Femur (tissue), 1 donor: ENCODE measurements around the gene KLHL22.
"Not testable (repeated sequence)": the region's sequence is repeated elsewhere in the genome, so short reads cannot be mapped to it uniquely, and the experiment has no call there.

ENCODE experiments used
- DNase-seq: peaks from one replicate; pipeline ENCODE4 v3.0.0-alpha.2; 2017

KLHL22 gene

DNA sequence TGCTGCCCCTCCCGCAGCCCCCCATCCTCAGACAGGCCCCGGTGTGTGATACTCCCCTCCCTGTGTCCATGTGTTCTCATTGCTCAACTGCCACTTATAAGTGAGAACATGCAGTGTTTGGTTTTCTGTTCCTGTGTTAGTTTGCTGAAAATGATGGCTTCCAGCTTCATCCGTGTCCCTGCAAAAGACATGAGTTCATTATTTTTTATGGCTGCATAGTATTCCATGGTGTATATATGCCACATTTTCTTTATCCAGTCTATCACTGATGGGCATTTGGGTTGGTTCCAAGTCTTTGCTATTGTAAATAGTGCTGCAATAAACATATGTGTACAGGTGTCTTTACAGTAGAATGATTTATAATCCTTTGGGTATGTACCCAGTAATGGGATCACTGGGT lies 80.4 kb downstream of the KLHL22 start:
- DNase-seq = not testable (repeated sequence)

DNA sequence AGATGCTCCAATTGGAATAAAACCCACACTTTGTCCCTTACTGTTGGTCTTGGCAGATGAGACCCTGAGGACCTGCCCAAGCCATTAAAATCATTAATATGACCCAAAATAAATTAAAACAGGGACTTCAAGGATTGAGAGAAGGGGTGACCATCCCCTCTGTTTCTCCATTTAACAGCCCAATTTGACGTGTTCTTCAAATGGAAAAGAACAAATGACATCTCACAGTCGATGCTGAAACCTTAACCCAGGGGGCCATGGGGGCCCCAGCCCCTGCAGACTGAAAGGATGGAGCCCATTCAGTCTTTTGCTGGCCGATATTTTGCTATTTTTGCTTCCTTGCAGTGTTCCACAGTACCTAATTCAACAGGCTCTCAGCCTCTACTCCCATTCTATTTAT lies 81.1 kb downstream of the KLHL22 start:
- DNase-seq = no peak

DNA sequence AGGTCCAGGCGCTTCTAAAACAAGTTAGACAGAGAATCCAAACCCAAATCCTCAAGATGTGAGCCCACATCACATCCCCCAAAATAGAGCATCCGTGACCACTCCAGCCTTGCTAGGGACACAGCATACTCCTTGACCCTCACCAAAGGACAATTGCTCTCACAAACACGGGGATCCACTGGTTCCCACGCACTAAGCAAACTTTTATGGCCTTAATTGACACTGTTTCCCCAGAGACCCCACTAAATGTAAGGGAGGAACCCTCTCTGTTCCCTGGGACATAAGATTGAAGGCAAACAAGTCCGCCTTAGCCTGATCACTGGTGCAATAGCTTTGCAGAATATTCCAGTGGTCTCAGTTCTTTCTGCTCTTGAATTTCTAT lies 81.5 kb downstream of the KLHL22 start:
- no peak for DNase-seq

DNA sequence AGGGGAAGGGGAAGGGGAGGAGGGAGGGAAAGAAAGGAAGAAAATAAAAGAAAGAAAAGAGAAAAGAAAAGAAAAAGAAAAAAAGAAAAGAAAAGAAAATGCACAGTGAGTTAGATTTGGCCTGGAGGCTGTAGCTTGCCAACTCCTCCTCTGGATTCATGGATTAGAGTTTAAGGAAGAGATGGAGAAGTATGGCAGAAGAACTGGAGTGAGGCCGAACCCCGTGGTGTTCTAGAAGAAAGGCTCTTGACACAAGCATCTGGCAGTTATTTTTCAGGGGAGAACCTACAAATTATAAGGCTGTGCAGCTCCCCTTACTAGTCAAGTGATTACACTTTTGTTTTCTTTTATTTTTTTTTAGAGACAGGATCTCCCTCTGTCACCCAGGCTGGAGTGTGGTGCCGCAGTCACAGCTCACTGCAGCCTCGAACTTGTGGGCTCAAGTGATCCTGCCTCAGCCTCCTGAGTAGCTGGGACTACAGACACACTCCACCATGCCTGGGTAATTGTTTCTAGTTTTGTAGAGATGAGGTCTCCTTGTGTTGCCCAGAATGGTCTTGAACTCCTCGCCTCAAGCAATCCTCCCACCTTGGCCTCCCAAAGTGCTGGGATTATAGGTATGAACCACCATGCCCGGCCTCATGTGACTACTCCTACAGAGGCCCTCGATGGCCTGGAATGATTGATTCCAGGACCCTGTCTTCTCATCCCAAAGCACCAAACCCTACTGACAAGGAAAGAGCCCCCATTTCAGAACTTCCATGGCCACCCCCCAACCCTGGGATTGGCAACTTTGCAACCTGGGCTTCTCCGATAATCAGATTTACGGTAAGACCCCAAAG lies 82.2 kb downstream of the KLHL22 start:
- no peak for DNase-seq

DNA sequence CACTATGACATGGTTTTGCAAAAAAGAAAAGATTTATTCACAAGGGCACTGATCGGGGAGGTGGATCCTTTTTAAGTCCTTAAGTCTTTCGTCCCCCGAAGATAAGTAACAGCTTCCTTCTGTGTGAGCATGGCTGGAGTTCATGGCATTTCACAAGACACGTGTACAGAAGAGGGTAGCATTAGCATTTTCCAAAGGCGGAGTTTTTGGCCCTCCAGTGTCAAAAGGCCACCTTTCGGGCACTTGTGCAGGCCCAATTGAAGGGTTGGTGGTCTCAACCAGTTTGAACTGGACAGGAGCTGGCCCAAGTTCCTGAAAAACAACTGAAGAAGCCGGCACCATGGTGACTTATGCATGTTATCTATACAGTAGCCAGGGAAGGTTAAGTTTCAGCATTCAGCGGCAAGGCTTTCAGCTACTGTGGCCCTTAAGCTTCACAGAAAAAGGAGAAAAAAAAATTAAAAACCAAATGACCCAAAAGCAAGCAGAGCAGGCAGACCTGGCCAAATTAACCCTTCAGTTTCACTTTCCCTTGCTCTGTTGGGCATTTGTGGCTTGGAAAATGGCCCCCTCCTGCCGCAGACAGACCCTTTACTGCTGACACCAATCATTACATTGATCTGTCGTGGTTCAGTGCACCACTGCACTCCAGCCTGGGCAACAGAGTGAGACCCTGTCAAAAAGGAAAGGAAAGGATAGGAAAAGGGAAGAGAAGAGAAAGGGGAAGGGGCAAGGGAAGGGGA lies 83.0 kb downstream of the KLHL22 start:
- DNase-seq = no peak

DNA sequence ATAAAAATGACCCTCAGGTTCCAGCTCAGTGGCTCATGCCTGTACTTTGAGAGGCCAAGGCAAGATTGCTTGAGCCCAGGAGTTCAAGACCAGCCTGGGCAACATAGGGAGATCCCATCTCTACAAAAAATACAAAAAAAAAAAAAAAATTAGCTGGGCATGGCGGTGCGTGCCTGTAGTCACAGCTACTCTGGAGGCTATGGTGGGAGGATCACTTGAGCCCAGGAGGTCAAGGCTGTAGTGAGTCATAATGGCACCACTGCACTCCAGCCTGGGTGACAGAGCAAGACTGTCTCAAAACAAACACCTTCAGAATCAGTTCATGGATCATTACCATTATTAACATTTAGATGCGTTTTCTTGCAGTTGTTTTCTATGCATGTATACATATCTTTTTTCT lies 86.2 kb downstream of the KLHL22 start:
- not testable (repeated sequence) for DNase-seq

DNA sequence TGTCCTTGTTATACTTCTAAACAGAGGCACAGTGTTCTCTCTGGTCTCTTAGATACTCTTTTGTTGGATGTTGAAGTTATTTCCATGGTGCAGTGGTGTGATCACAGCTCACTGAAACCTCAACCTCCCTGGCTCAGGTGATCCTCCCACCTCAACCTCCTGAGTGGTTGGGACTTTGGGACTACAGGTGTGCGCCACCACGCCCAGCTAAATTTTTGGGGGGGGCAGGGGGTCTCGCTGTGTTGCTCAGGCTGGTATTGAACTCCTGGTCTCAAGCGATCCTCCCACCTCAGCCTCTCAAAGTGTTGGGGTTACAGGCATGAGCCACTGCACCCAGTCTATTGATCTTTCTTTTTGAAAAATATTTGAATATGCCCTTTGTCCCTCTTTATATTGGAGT lies 86.7 kb downstream of the KLHL22 start:
- DNase-seq = no peak

DNA sequence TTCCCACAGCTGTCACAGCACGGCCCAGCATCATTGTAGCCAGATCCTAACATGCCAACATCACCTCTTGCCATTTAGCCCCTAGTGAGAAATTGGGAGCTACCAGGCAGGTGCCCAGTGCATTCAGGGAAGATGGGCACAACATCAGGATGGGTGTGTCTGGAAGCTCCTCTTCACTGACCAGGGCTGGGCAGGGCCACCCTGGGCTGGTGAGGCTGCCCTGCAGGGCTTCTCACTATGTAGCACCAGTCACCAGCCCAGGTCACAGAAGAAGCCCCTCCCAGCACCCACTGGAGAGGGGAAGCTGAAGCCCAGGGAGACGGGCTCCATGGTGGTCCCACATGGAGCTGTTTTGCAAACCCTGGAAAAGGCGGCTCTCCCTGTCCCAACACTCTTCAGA lies 87.8 kb downstream of the KLHL22 start:
- no peak for DNase-seq

DNA sequence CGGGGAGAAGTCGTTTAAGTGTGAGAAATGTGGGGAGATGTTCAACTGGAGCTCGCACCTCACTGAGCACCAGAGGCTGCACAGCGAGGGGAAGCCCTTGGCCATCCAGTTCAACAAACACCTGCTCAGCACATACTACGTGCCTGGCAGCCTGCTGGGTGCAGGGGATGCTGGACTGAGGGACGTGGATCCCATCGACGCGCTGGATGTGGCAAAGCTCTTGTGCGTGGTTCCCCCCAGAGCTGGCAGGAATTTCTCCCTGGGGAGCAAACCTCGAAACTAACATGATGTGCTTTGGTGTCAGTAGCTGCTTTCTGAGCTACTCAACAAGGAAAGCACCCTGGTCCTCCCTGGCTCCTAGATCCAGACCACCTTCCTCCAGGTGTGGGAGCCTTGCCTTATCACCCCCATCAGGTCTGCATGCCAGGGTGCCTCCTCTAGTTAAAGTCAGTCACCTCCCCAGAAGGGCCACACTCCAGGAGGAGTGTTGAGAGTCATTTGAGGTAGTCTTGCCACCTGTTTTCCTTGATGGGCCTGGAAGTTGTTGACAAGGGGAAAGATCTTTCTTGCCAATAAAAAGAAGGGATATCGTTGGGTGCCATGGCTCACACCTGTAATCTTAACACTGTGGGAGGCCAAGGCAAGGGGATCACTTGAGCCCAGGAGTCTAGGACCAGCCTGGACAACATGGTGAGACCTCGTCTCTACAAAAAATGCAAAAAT lies 88.7 kb downstream of the KLHL22 start:
- no peak for DNase-seq

DNA sequence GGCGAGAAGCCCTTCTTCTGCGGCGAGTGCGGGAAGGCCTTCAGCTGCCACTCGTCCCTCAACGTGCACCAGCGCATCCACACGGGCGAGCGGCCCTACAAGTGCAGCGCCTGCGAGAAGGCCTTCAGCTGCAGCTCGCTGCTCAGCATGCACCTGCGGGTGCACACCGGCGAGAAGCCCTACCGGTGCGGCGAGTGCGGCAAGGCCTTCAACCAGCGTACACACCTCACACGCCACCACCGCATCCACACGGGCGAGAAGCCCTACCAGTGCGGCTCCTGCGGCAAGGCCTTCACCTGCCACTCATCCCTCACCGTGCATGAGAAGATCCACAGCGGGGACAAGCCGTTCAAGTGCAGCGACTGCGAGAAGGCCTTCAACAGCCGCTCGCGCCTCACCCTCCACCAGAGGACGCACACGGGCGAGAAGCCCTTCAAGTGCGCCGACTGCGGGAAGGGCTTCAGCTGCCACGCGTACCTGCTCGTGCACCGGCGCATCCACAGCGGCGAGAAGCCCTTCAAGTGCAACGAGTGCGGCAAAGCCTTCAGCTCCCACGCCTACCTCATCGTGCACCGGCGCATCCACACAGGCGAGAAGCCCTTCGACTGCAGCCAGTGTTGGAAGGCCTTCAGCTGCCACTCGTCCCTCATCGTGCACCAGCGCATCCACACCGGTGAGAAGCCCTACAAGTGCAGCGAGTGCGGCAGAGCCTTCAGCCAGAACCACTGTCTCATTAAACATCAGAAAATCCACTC lies 89.5 kb downstream of the KLHL22 start:
- no peak for DNase-seq

DNA sequence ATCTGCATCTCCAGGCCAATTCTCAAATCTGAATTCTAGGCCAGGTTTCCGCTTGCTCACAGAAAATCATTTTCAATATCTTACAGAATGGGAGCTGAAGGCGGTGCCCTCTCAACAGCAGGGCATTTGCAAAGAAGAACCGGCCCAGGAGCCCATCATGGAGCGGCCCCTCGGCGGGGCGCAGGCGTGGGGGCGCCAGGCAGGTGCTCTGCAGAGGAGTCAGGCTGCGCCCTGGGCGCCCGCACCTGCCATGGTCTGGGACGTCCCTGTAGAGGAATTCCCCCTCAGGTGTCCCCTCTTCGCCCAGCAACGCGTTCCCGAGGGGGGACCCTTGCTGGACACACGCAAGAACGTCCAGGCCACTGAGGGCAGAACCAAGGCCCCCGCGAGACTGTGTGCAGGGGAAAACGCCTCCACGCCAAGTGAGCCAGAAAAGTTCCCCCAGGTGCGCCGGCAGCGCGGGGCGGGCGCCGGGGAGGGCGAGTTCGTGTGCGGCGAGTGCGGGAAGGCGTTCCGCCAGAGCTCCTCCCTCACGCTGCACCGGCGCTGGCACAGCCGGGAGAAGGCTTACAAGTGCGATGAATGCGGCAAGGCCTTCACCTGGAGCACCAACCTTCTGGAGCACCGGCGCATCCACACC lies 90.2 kb downstream of the KLHL22 start:
- DNase-seq = no peak

DNA sequence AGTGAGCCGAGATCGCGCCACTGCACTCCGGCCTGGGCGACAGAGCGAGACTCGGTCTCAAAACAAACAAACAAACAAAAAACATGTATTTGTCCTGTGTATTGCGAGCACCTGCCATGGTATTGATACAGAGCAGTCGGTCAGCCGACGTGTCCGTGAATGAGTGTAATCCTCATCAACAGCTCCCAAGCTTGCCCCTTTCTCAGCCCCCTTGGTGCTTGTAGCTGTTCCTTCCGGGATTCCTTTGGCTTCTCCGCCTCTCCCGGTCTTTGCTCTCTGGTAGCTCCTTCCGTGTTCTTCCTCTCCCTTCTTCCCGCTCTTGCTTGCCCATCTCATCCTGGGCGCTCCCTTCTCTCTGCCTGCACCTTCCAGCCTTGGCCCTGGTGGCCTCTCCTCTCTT lies 90.7 kb downstream of the KLHL22 start:
- DNase-seq = no peak

DNA sequence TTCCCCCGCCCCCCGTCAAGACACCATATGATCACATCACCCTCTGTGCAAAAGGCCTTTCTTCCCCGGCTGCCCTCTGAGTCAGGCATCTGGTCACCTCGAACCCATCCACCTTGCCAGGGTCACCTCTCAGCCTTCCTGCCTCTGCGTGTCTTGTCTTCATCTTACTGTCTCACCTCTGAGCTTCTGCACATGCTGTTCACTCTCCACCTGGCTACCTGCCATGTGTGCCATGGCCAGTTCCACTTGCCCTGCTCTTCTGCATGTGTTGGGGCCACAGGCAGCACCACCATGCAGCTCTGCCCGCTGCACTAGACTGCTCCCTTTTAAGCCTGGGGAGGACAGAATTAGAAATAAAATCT lies 91.8 kb downstream of the KLHL22 start:
- DNase-seq = no peak

DNA sequence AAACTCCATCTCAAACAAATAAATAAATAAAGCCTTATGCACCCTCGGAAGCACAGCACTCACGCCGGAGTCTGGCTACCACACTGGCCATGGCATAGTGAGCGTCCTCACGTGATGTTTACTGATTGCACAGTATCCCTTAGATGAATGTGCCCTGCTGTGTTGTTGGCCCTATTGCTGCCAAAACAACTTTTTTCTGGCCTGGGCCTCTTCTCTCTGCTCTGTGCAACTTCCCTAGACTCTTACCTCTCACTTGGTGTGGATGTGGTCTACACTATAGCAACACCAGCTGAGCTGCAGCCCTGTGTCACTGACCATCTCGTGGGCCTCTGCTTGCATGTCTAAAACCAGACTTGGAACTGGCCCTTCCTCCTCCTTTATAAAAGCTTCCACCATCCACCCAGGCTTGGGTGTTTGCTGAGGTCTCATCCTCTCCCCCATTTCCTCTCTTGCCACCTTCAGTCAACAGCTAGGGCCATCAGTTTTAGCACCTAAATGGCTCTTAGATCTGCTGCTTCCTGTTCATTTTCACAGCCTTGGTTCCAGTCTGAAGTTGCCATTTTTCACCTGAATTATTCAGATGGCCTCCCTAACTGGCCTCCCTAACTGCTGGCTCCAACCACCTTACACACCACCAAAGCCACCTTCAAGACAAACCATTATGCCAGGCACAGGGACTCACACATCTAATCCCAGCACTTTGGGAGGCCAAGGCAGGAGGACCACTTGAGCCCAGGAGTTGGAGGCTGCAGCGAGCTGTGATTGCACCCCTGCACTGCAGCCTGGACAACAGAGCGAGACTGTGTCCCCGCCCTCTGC lies 92.4 kb downstream of the KLHL22 start:
- no peak for DNase-seq

DNA sequence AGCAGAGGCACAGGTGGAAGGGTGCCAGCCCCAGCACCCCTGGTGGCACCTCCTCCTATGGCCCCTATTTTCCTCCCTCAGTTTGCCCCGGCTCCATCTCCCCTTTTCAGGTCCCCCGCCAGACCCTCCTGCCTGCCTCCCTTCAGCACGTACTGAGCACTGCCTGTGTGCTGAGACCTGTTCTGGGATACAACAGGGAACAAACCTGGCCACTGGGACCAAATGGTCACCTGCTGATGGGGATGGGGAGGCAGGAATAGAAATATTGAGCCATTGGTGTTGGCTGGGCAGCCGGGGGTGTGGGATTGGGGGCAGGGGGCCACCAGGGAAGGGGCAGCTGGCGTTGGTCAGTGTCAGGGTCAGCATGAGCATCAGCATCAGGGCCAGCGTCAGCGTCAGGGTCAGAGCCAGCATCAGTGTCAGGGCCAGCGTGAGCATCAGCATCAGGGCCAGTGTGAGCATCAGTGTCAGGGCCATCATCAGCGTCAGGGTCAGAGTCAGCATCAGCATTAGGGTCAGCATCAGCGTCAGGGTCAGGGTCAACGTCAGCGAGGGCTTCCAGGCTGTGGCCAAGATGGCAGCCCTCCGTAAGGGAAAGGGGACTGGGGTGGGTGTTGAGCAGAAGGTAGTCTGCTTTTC lies 94.1 kb downstream of the KLHL22 start:
- DNase-seq = no peak

DNA sequence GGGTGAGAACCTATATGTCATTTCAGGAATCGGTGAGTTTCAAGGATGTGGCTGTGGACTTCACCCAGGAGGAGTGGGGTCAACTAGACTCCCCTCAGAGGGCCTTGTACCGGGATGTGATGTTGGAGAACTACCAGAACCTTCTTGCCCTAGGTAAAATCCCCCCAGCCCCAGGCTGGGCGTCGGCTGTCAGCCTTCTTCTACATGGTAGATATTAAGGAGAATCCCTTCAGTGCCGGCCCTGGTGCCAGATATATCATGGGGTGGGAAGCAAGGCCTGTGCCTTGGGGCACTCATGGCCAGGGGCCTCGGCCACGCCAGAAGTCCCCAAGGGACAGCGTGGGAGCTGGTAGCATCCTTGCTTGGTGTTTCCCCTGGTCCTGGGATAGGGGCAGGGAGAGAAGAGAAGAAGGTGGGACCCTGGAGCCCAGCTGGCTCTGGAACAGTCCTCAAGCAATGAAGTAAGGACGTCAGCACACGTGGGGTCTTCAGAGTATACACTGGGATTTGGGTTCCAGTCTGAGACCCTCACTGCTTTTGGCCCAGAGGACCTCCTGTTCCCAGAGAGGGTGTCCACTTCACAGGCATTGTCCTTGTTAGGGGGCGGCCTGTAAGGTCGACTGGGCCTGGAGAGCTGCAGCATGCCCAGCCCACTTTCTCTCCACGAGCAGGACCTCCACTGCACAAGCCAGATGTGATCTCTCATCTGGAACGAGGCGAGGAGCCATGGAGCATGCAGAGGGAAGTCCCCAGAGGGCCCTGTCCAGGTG lies 94.8 kb downstream of the KLHL22 start:
- DNase-seq = no peak

DNA sequence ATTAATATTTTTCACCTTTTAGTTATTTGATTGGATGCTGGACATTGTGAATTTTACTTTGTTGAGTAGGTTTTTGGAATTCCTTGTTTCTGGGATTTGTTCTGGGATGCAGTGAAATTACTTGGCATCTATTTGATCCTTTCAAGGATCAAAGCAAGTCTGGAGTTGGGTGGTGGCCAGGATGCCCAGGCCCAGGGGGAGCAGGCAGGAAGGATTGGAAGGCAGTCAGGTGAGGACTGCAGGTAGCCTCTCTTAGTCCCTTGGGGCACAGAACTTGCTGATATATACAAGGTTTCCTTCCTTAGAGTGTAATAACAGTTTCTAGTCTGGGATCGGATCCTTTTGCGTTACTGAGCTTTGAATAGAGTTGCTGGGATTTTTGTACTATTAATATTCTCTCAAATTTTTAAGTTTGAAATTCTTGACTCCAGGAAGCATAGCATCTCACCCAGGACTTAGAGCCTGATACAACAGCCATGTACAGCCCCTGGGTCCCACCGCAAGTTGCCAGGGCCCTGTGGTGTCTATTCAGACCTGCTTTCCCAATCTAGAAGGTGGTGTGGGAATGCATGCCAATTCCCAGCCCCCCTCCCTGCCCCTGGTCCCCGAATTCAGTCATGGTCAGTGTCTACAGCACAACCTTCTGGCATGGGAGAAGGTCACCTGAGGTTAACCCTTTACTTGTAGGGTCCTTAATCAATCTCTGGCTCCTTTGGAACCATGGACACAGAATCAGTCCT lies 95.6 kb downstream of the KLHL22 start:
- DNase-seq = no peak

DNA sequence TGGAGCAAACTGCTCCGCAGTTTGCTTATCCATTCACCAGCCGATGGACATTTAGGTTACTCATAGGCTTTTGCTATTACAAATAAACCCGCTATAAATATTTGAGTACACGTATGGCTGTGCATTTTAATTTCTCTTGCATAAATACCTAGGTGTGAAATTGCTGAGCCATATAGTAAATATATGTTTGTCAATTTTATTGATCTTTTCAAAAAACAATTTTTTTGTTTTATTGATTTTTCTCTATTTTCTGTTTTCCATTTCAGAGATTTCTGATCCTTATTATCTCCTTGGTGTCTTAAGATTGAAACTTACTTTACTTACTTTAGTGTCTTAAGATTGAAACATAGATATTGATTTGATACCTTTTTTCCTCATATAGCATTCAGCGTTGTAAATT lies 97.2 kb downstream of the KLHL22 start:
- DNase-seq = no peak

DNA sequence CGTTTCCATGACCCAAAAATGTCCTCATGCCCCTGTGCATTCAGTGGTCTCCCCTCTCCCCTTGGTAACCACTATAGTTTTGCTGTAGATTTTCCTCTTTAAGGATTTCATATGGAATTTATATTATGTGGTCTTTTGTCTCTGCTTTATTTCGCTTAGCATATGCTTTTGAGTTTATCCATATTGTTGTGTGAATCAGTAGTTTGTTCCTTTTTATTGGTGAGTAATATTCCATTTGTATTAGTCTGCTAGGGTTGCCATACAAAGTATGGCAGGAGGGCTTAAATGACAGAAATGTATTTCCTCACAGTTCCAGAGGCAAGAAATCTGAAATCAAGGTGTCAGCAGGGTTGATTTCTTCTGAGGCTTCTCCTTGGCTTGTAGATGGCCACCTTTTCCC lies 98.1 kb downstream of the KLHL22 start:
- DNase-seq = no peak

DNA sequence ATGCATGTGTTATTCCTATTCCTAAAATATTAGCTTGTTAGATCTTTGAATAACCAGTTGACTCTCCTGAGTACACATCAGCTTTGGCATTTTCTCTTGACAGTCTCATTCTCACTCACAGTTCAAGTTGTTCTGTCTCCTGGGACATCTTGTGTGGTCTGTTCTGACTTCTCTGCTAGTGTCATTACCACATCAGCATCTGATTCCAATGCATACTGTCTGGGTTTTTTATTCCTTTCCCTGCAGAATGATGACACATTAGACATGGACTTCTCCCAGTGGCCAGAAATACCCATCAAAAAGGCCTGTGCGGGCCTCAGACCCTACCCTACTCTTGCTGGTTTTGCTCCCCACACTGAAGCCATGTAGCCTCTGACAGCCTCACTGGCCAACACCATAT lies 99.0 kb downstream of the KLHL22 start:
- no peak for DNase-seq
